NCI-H1092 (cell line): ENCODE data around the gene CTTN.
A peak's percentile ranks its signal among the peaks of the same experiment; 100 is the strongest.

Experiments used
- DNase-seq: peaks from one replicate; lab custom pipeline; 2025; lab: John Stamatoyannopoulos, UW

Gene CTTN

GRCh38 chr11:70397983-70398833, at the start of gene CTTN:
Gene CTTN, plus strand, starts transcription at chr11:70398529. Its CDS starts 8,769 bp downstream, at chr11:70407298.
- peak; percentile 88 for DNase-seq

- no peak for DNase-seq
Measured at GRCh38 chr11:70348608-70349007, 49.7 kb upstream of the CTTN start.

GRCh38 chr11:70351646-70352045, 46.7 kb upstream of the CTTN start:
- DNase-seq: no peak

GRCh38 chr11:70352100-70352499, 46.2 kb upstream of the CTTN start:
- DNase-seq: no peak

GRCh38 chr11:70352601-70353000, 45.7 kb upstream of the CTTN start:
- DNase-seq: no peak

- DNase-seq: no peak
Measured at GRCh38 chr11:70353329-70353728, 45.0 kb upstream of the CTTN start.

- DNase-seq: no peak
Measured at GRCh38 chr11:70353900-70354568, 44.3 kb upstream of the CTTN start.

GRCh38 chr11:70354629-70355028, 43.7 kb upstream of the CTTN start:
- no peak for DNase-seq

GRCh38 chr11:70358753-70359152, 39.6 kb upstream of the CTTN start:
- no peak for DNase-seq

GRCh38 chr11:70359451-70360205, 38.7 kb upstream of the CTTN start:
- no peak for DNase-seq

- no peak for DNase-seq
Measured at GRCh38 chr11:70360211-70360610, 38.1 kb upstream of the CTTN start.

- DNase-seq: no peak
Measured at GRCh38 chr11:70364178-70364577, 34.2 kb upstream of the CTTN start.

- DNase-seq: no peak
Measured at GRCh38 chr11:70364745-70365543, 33.4 kb upstream of the CTTN start.

GRCh38 chr11:70365544-70365927, 32.8 kb upstream of the CTTN start:
- DNase-seq: no peak

- no peak for DNase-seq
Measured at GRCh38 chr11:70367071-70367470, 31.3 kb upstream of the CTTN start.

- DNase-seq: no peak
Measured at GRCh38 chr11:70368961-70369360, 29.4 kb upstream of the CTTN start.

GRCh38 chr11:70371241-70371640, 27.1 kb upstream of the CTTN start:
- DNase-seq: no peak

- DNase-seq: no peak
Measured at GRCh38 chr11:70372076-70372475, 26.3 kb upstream of the CTTN start.

GRCh38 chr11:70376621-70377020, 21.7 kb upstream of the CTTN start:
- no peak for DNase-seq

- no peak for DNase-seq
Measured at GRCh38 chr11:70377645-70378044, 20.7 kb upstream of the CTTN start.

- DNase-seq: no peak
Measured at GRCh38 chr11:70378506-70379134, 19.7 kb upstream of the CTTN start.
